Activated T-helper 17 cell treated with anti-CD3 and anti-CD28 coated beads, Interleukin-2, amount 50 U/mL, for 72 hours (primary cell): ENCODE data around the gene C2CD2. TPM values are rescaled to one million over a fixed set of nuclear protein-coding genes. Genes with fewer than 3 reads are reported as not detected.
A peak's percentile ranks its signal among the peaks of the same experiment; 100 is the strongest.

Experiments
- ATAC-seq: fragments of 150-1000 bp; cut with Tn5 transposase; replicated peaks from 2 replicates; pipeline ENCODE4 v1.10.0; 2021; ENCODE audit warnings: mild to moderate bottlenecking, moderate library complexity
- H3K27ac Mint-ChIP-seq: one replicate; pipeline ENCODE4 v1.8.0; 2022; ENCODE audit warnings: mixed read lengths
- H3K27me3 Mint-ChIP-seq: one replicate; pipeline ENCODE4 v1.8.0; 2022; ENCODE audit warnings: mixed read lengths
- H3K36me3 Mint-ChIP-seq: one replicate; pipeline ENCODE4 v1.8.0; 2022; ENCODE audit warnings: low read depth, mild to moderate bottlenecking, mixed read lengths
- H3K4me1 Mint-ChIP-seq: one replicate; pipeline ENCODE4 v1.8.0; 2022; ENCODE audit warnings: mixed read lengths
- H3K4me3 Mint-ChIP-seq: one replicate; pipeline ENCODE4 v1.8.0; 2022; ENCODE audit warnings: mild to moderate bottlenecking, mixed read lengths
- H3K9me3 Mint-ChIP-seq: one replicate; pipeline ENCODE4 v1.8.0; 2022; ENCODE audit warnings: mixed read lengths
- total RNA-seq, 2 donors: library from RNA; stranded (reverse); gene quantifications; one replicate each; pipeline ENCODE4 v1.2.3, GENCODE V29; 2022

The C2CD2 gene
- total RNA-seq, 2 donors from 2014 or later, result 4.6 to 8.2 TPM

- H3K9me3 Mint-ChIP-seq, result no peaks in the 10 kb centered on the region
- peak overlapping the region; percentile 36 for H3K27ac Mint-ChIP-seq
- no peaks in the 10 kb centered on the region for H3K27me3 Mint-ChIP-seq
- no peak overlapping the region for H3K4me3 Mint-ChIP-seq
- peaks cover 21% of the 10 kb centered on the region for H3K4me1 Mint-ChIP-seq
- peaks cover 26% of the 10 kb centered on the region for H3K36me3 Mint-ChIP-seq
- ATAC-seq, result no peak
Measured at GRCh38 chr21:41861987-41862386, 91.8 kb downstream of the C2CD2 start.

- Mint-ChIP-seq H3K4me3 (no peak overlapping the region), H3K27me3 (no peaks in the 10 kb centered on the region), H3K27ac (peak overlapping the region; percentile 36), H3K4me1 (peaks cover 21% of the 10 kb centered on the region), H3K9me3 (no peaks in the 10 kb centered on the region), H3K36me3 (peaks cover 33% of the 10 kb centered on the region)
- no peak for ATAC-seq
Measured at GRCh38 chr21:41861255-41861654, 92.6 kb downstream of the C2CD2 start.

GRCh38 chr21:41859297-41859980 lies 94.4 kb downstream of the C2CD2 start:
- Mint-ChIP-seq H3K9me3 (no peaks in the 10 kb centered on the region), H3K27me3 (no peaks in the 10 kb centered on the region), H3K4me3 (no peak overlapping the region)

GRCh38 chr21:41858466-41859296 lies 95.1 kb downstream of the C2CD2 start:
- Mint-ChIP-seq H3K36me3 (peaks cover 53% of the 10 kb centered on the region), H3K4me1 (peaks cover 12% of the 10 kb centered on the region), H3K4me3 (no peak overlapping the region), H3K27me3 (no peaks in the 10 kb centered on the region), H3K9me3 (no peaks in the 10 kb centered on the region), H3K27ac (no peak overlapping the region)
- no peak for ATAC-seq

More at GRCh38 chr21:41859297-41859980, 94.4 kb downstream of the C2CD2 start:
- Mint-ChIP-seq H3K27ac (no peak overlapping the region), H3K36me3 (peaks cover 45% of the 10 kb centered on the region), H3K4me1 (peaks cover 12% of the 10 kb centered on the region)
- ATAC-seq, result no peak

GRCh38 chr21:41857771-41858300 lies 96.0 kb downstream of the C2CD2 start:
- Mint-ChIP-seq H3K36me3 (peaks cover 61% of the 10 kb centered on the region), H3K9me3 (no peaks in the 10 kb centered on the region), H3K4me1 (peaks cover 12% of the 10 kb centered on the region), H3K27me3 (no peaks in the 10 kb centered on the region), H3K27ac (no peak overlapping the region), H3K4me3 (no peak overlapping the region)
- no peak for ATAC-seq

GRCh38 chr21:41856572-41856971 lies 97.2 kb downstream of the C2CD2 start:
- Mint-ChIP-seq H3K36me3 (peaks cover 70% of the 10 kb centered on the region), H3K27ac (peak overlapping the region; percentile 56), H3K4me1 (peaks cover 8% of the 10 kb centered on the region), H3K27me3 (no peaks in the 10 kb centered on the region), H3K9me3 (no peaks in the 10 kb centered on the region), H3K4me3 (no peak overlapping the region)
- ATAC-seq, result no peak

GRCh38 chr21:41854426-41854995 lies 99.3 kb downstream of the C2CD2 start:
- Mint-ChIP-seq H3K4me3 (no peak overlapping the region), H3K27me3 (no peaks in the 10 kb centered on the region), H3K4me1 (peaks cover 5% of the 10 kb centered on the region), H3K9me3 (no peaks in the 10 kb centered on the region), H3K36me3 (peaks cover 84% of the 10 kb centered on the region), H3K27ac (no peak overlapping the region)
- no peak for ATAC-seq

GRCh38 chr21:41852929-41853320 lies 100.9 kb downstream of the C2CD2 start:
- no peaks in the 10 kb centered on the region for H3K9me3 Mint-ChIP-seq
- H3K4me1 Mint-ChIP-seq, result peaks cover 3% of the 10 kb centered on the region
- H3K36me3 Mint-ChIP-seq, result peaks cover 88% of the 10 kb centered on the region
- no peak overlapping the region for H3K27ac Mint-ChIP-seq
- ATAC-seq, result no peak
- no peaks in the 10 kb centered on the region for H3K27me3 Mint-ChIP-seq
- no peak overlapping the region for H3K4me3 Mint-ChIP-seq

- Mint-ChIP-seq H3K36me3 (peaks cover 88% of the 10 kb centered on the region), H3K27me3 (no peaks in the 10 kb centered on the region), H3K4me1 (no peaks in the 10 kb centered on the region), H3K4me3 (no peak overlapping the region), H3K27ac (no peak overlapping the region), H3K9me3 (no peaks in the 10 kb centered on the region)
- ATAC-seq, result no peak
Measured at GRCh38 chr21:41852151-41852928, 101.5 kb downstream of the C2CD2 start.

- Mint-ChIP-seq H3K4me1 (no peaks in the 10 kb centered on the region), H3K36me3 (peaks cover 88% of the 10 kb centered on the region), H3K27me3 (no peaks in the 10 kb centered on the region), H3K9me3 (no peaks in the 10 kb centered on the region), H3K27ac (no peak overlapping the region), H3K4me3 (no peak overlapping the region)
- no peak for ATAC-seq
Measured at GRCh38 chr21:41851090-41851790, 102.6 kb downstream of the C2CD2 start.

- no peak overlapping the region for H3K27ac Mint-ChIP-seq
- peaks cover 90% of the 10 kb centered on the region for H3K36me3 Mint-ChIP-seq
- H3K9me3 Mint-ChIP-seq, result no peaks in the 10 kb centered on the region
- H3K4me1 Mint-ChIP-seq, result no peaks in the 10 kb centered on the region
- no peak for ATAC-seq
- H3K27me3 Mint-ChIP-seq, result no peaks in the 10 kb centered on the region
- H3K4me3 Mint-ChIP-seq, result no peak overlapping the region
Measured at GRCh38 chr21:41850085-41850484, 103.7 kb downstream of the C2CD2 start.

GRCh38 chr21:41848958-41849580 lies 104.7 kb downstream of the C2CD2 start:
- ATAC-seq, result no peak
- Mint-ChIP-seq H3K27ac (no peak overlapping the region), H3K36me3 (peaks cover 82% of the 10 kb centered on the region), H3K9me3 (no peaks in the 10 kb centered on the region), H3K27me3 (no peaks in the 10 kb centered on the region), H3K4me1 (no peaks in the 10 kb centered on the region), H3K4me3 (no peak overlapping the region)

GRCh38 chr21:41848533-41848932 lies 105.3 kb downstream of the C2CD2 start:
- no peaks in the 10 kb centered on the region for H3K4me1 Mint-ChIP-seq
- no peak for ATAC-seq
- no peaks in the 10 kb centered on the region for H3K9me3 Mint-ChIP-seq
- H3K4me3 Mint-ChIP-seq, result no peak overlapping the region
- peaks cover 82% of the 10 kb centered on the region for H3K36me3 Mint-ChIP-seq
- no peaks in the 10 kb centered on the region for H3K27me3 Mint-ChIP-seq
- H3K27ac Mint-ChIP-seq, result no peak overlapping the region
